Measurements from ENCODE around the gene ACVR1C.

ACVR1C gene

GRCh38 chr2:157606534-157606933 lies 22.1 kb downstream of the ACVR1C start:
- DNase-seq (ENCODE audit: low spot score) = no peak
- no peak for TF ChIP-seq CTCF (IDR thresholded peaks at IDR 0.05)

GRCh38 chr2:157603198-157603597 lies 25.5 kb downstream of the ACVR1C start:
- TF ChIP-seq CTCF (IDR thresholded peaks at IDR 0.05) = no peak
- no peak for DNase-seq (ENCODE audit: low spot score)
- no peak overlapping the region for H3K4me3 ChIP-seq
- H3K27ac ChIP-seq = no peak overlapping the region

More at GRCh38 chr2:157606534-157606933, 22.1 kb downstream of the ACVR1C start:
- Histone ChIP-seq H3K4me3 (no peak overlapping the region), H3K27ac (no peak overlapping the region)

- DNase-seq (ENCODE audit: low spot score) = no peak
- no peak overlapping the region for H3K4me3 ChIP-seq
- no peak for TF ChIP-seq CTCF (IDR thresholded peaks at IDR 0.05)
- no peak overlapping the region for H3K27ac ChIP-seq
These were observed 26.9 kb downstream of the ACVR1C start for GRCh38 chr2:157601807-157602206.

GRCh38 chr2:157596992-157597681 lies 31.5 kb downstream of the ACVR1C start:
- TF ChIP-seq CTCF (IDR thresholded peaks at IDR 0.05) = no peak
- no peak for DNase-seq (ENCODE audit: low spot score)
- H3K4me3 ChIP-seq = peak overlapping the region; percentile 44
- H3K27ac ChIP-seq = no peak overlapping the region

- H3K4me3 ChIP-seq = no peak overlapping the region
- no peak for TF ChIP-seq CTCF (IDR thresholded peaks at IDR 0.05)
- no peak overlapping the region for H3K27ac ChIP-seq
- DNase-seq (ENCODE audit: low spot score) = no peak
These were observed 35.3 kb downstream of the ACVR1C start for GRCh38 chr2:157593411-157593810.

- no peak for DNase-seq (ENCODE audit: low spot score)
- TF ChIP-seq CTCF (IDR thresholded peaks at IDR 0.05) = no peak
- Histone ChIP-seq H3K27ac (no peak overlapping the region), H3K4me3 (no peak overlapping the region)
These were observed 35.7 kb downstream of the ACVR1C start for GRCh38 chr2:157592948-157593347.

GRCh38 chr2:157592374-157592773 lies 36.3 kb downstream of the ACVR1C start:
- no peak for TF ChIP-seq CTCF (IDR thresholded peaks at IDR 0.05)

More at GRCh38 chr2:157592374-157592773, 36.3 kb downstream of the ACVR1C start:
- DNase-seq (ENCODE audit: low spot score) = no peak
- H3K4me3 ChIP-seq = no peak overlapping the region
- H3K27ac ChIP-seq = no peak overlapping the region

All from coronary artery (tissue), 2 donors.